NCI-H345 treated with DMSO at 0.1 percent for 48 hours (cell line): ENCODE results near the gene EPB41L4B.

Experiments used
- DNase-seq: peaks from one replicate; lab custom pipeline; 2025; ENCODE audit not compliant: unreplicated experiment; lab: John Stamatoyannopoulos, UW

EPB41L4B gene

GRCh38 chr9:109321727-109322126 is 868 bp upstream of the EPB41L4B start:
- DNase-seq: no peak

- no peak for DNase-seq
These were observed 523 bp downstream of the EPB41L4B start for GRCh38 chr9:109320331-109320741.

GRCh38 chr9:109319626-109320241 is 1.1 kb downstream of the EPB41L4B start:
- peak; percentile 13 for DNase-seq

- DNase-seq: no peak
These were observed 1.7 kb downstream of the EPB41L4B start for GRCh38 chr9:109319017-109319625.

- DNase-seq: peak; percentile 64
These were observed 2.7 kb downstream of the EPB41L4B start for GRCh38 chr9:109317979-109318741.

- peak; percentile 60 for DNase-seq
These were observed 3.4 kb downstream of the EPB41L4B start for GRCh38 chr9:109317311-109317978.

- peak; percentile 48 for DNase-seq
These were observed 4.6 kb downstream of the EPB41L4B start for GRCh38 chr9:109316207-109316640.

- DNase-seq: no peak
These were observed 5.2 kb downstream of the EPB41L4B start for GRCh38 chr9:109315480-109316206.

- no peak for DNase-seq
These were observed 6.8 kb downstream of the EPB41L4B start for GRCh38 chr9:109314011-109314531.

GRCh38 chr9:109313351-109313750 is 7.5 kb downstream of the EPB41L4B start:
- DNase-seq: no peak

- no peak for DNase-seq
These were observed 8.1 kb downstream of the EPB41L4B start for GRCh38 chr9:109312783-109313182.

GRCh38 chr9:109311731-109312130 is 9.1 kb downstream of the EPB41L4B start:
- DNase-seq: no peak

GRCh38 chr9:109311286-109311685 is 9.6 kb downstream of the EPB41L4B start:
- no peak for DNase-seq

GRCh38 chr9:109310486-109310901 is 10.4 kb downstream of the EPB41L4B start:
- no peak for DNase-seq

GRCh38 chr9:109309282-109309681 is 11.6 kb downstream of the EPB41L4B start:
- no peak for DNase-seq

- DNase-seq: no peak
These were observed 13.2 kb downstream of the EPB41L4B start for GRCh38 chr9:109307380-109308240.

- DNase-seq: no peak
These were observed 15.1 kb downstream of the EPB41L4B start for GRCh38 chr9:109305801-109306200.

GRCh38 chr9:109304347-109304746 is 16.5 kb downstream of the EPB41L4B start:
- DNase-seq: no peak

GRCh38 chr9:109303900-109304299 is 17.0 kb downstream of the EPB41L4B start:
- DNase-seq: no peak

GRCh38 chr9:109302606-109303005 is 18.3 kb downstream of the EPB41L4B start:
- DNase-seq: no peak
